ENCODE measurements around the gene BAHCC1. TPM values are rescaled to one million over a fixed set of nuclear protein-coding genes. Genes with fewer than 3 reads are reported as not detected.

The BAHCC1 gene
- total and polyA plus RNA-seq, 10 of the 15 experiments (the other 5 are each of a cell fraction or from before 2014, with no cell fraction given) = 0.03 to 0.14 (median 0.11) TPM; not detected in 6

- CTCF ChIA-PET = no interaction called here
- Histone ChIP-seq H3K36me3 (ENCODE audit: control insufficient read depth in 2 of 2, insufficient read depth in 2 of 2, low read length in 1 of 2) (no peaks in the 10 kb centered on the region), H3K4me3 (no peak overlapping the region), H3K4me2 (ENCODE audit: control insufficient read depth, insufficient read depth) (no peak overlapping the region), H3K9me3 (replicated peaks; ENCODE audit: control insufficient read depth, insufficient read depth, low read length) (no peaks in the 10 kb centered on the region; the same call in 2 of the 3 replicates), H3K4me1 (ENCODE audit: control insufficient read depth, insufficient read depth, low read length) (no peaks in the 10 kb centered on the region), H3K79me2 (ENCODE audit: control insufficient read depth, insufficient read depth, low read length) (no peaks in the 10 kb centered on the region), H3K27me3 (replicated peaks in 1 of 2; ENCODE audit: control insufficient read depth in 2 of 2, insufficient read depth in 2 of 2, low read length in 1 of 2) (no peaks in the 10 kb centered on the region; a peak in 1 of 4 replicates), H3K9ac (ENCODE audit: control insufficient read depth, insufficient read depth, low read length) (no peak overlapping the region), H2AFZ (ENCODE audit: control insufficient read depth, low read depth, low read length) (no peak overlapping the region), H4K20me1 (ENCODE audit: control insufficient read depth, insufficient read depth) (no peaks in the 10 kb centered on the region), H3K27ac (ENCODE audit: control insufficient read depth, insufficient read depth) (no peak overlapping the region)
- BruUV-seq (replicated peaks) = no TSS peak
- ATAC-seq (no peak), DNase-seq (ENCODE audit: low read depth, low spot score) (no peak), FAIRE-seq (no peak)
- in situ Hi-C loops (cut with MboI) = no loop called here
- SMC1A ChIA-PET (ENCODE audit: uncharacterized antibody, unreplicated experiment) = no interaction called here
- TF ChIP-seq NBN (IDR thresholded peaks at IDR 0.05) = no peak
- TF ChIP-seq TCF3 (IDR thresholded peaks at IDR 0.05; ENCODE audit: borderline replicate concordance, insufficient read depth, low read depth, low read length) = 0 out of 2 replicates have a peak, but pooled peaks have one; percentile 15
- peak; percentile 78 for TF ChIP-seq BCL3 (IDR thresholded peaks at IDR 0.05; ENCODE audit: borderline replicate concordance, insufficient read depth, low read depth, low read length, poor library complexity, severe bottlenecking)
- TF ChIP-seq BHLHE40 (IDR thresholded peaks at IDR 0.05; ENCODE audit: borderline replicate concordance in 1 of 2, low read depth in 2 of 2, low read length in 1 of 2) = 0 out of 4 replicates have a peak, but pooled peaks of 1 of the 2 experiments have one; percentile 13
- intact Hi-C loops (cut with micrococcal nuclease; ENCODE audit: unreplicated experiment) = no loop called here
- 35% methylated on average over 14 of the region's 14 CpGs for WGBS (ENCODE audit: insufficient coverage, insufficient replicate concordance, low lambda C conversion rate, missing lambda C conversion rate)
- POLR2A ChIA-PET = no interaction called here
- RAD21 ChIA-PET (ENCODE audit: unreplicated experiment) = no interaction called here
Measured at GRCh38 chr17:81418710-81419318, 23.6 kb downstream of the BAHCC1 start.
